ENCODE results near the gene LXN. TPM values are rescaled to one million over a fixed set of nuclear protein-coding genes. Genes with fewer than 3 reads are reported as not detected.

LXN gene
- total and polyA plus RNA-seq, 2 of the 8 experiments (the other 6 are each of a cell fraction or from before 2014, with no cell fraction given): 3.2 to 4.7 TPM

- Histone ChIP-seq H3K4ac (replicated peaks; ENCODE audit: insufficient read length, low read depth, low read length) (no peak overlapping the region), H2BK12ac (ENCODE audit: low read depth, low read length) (no peak overlapping the region), H2AFZ (ENCODE audit: low read length) (no peak overlapping the region), H4K20me1 (replicated peaks in 1 of 2; ENCODE audit: control insufficient read depth in 1 of 2, insufficient read depth in 2 of 2, low read length in 2 of 2) (no peaks in the 10 kb centered on the region), H3K23me2 (ENCODE audit: low read depth, low read length) (no peaks in the 10 kb centered on the region), H3K36me3 (ENCODE audit: control insufficient read depth in 2 of 4, insufficient read depth in 4 of 4, low read length in 3 of 4) (peaks cover 3 to 40% (median 15%) of the 10 kb centered on the region in 4 experiments; a peak in 7 of 8 replicates), H3K14ac (ENCODE audit: insufficient read length) (no peak overlapping the region), H2BK20ac (ENCODE audit: low read length) (no peak overlapping the region), H3K18ac (ENCODE audit: extremely low read depth, low read length) (no peak overlapping the region), H3K56ac (replicated peaks; ENCODE audit: insufficient read length, low read depth, low read length) (no peak overlapping the region), H2BK120ac (replicated peaks; ENCODE audit: low read depth, low read length) (no peak overlapping the region), H3K79me1 (ENCODE audit: low read depth, low read length) (no peaks in the 10 kb centered on the region; the same call in 1 of the 2 replicates), H3K23ac (ENCODE audit: insufficient read length) (no peak overlapping the region), H3K27me3 (replicated peaks in 1 of 4; ENCODE audit: control insufficient read depth in 3 of 4, extremely low read depth in 1 of 4, insufficient read depth in 3 of 4, low read length in 3 of 4) (no peaks in the 10 kb centered on the region), H4K91ac (replicated peaks; ENCODE audit: insufficient read length, low read length) (no peak overlapping the region), H3K4me1 (replicated peaks in 1 of 4; ENCODE audit: control insufficient read depth in 3 of 4, insufficient read depth in 4 of 4, low read length in 3 of 4) (no peaks in the 10 kb centered on the region), H3K4me2 (ENCODE audit: insufficient read depth in 1 of 2, low read depth in 2 of 2, low read length in 2 of 2) (no peak overlapping the region), H2AK5ac (ENCODE audit: low read depth, low read length) (no peak overlapping the region), H4K5ac (ENCODE audit: insufficient read length, low read depth, low read length) (no peak overlapping the region), H3K27ac (ENCODE audit: low read depth, low read length) (no peak overlapping the region), H3K9me3 (ENCODE audit: insufficient read depth in 2 of 2, low read depth in 1 of 2, low read length in 1 of 2) (no peaks in the 10 kb centered on the region), H4K8ac (ENCODE audit: extremely low read depth, insufficient read depth, low read length) (no peak overlapping the region), H3K79me2 (ENCODE audit: control insufficient read depth in 1 of 2, insufficient read depth in 2 of 2, low read length in 2 of 2) (peaks cover 0 to 27% of the 10 kb centered on the region in 2 experiments; a peak in 3 of 4 replicates), H2BK15ac (ENCODE audit: low read length) (no peak overlapping the region), H3K9ac (replicated peaks in 1 of 4; ENCODE audit: extremely low read depth in 1 of 4, low read depth in 3 of 4, low read length in 3 of 4) (no peak overlapping the region), H2BK5ac (ENCODE audit: low read depth, low read length) (no peak overlapping the region), H3K4me3 (ENCODE audit: extremely low read depth in 1 of 4, insufficient read depth in 2 of 4, low read depth in 3 of 4, low read length in 4 of 4) (no peak overlapping the region)
- POLR2A ChIA-PET (ENCODE audit: partially characterized antibody): no interaction called here
- DNase-seq (ENCODE audit: low read depth in 1 of 2, low spot score in 2 of 2) (no peak), FAIRE-seq (no peak)
- CTCF ChIA-PET (ENCODE audit: partially characterized antibody): no interaction called here
- WGBS, 2 experiments (ENCODE audit: extremely low coverage in 1 of 2, insufficient coverage in 1 of 2, insufficient read length in 1 of 2, insufficient replicate concordance in 2 of 2, low coverage in 1 of 2, low lambda C conversion rate in 2 of 2, missing lambda C conversion rate in 1 of 2): 75% methylated on average over 4 of the region's 4 CpGs; no CpG with 5 or more reads in 1 of the 2 experiments
Observed at GRCh38 chr3:158649791-158650190, 22.7 kb downstream of the LXN start.

Measured in H1 (cell line).